Peyer's patch (tissue), 4 donors: ENCODE data around the gene RAP1GAP. TPM values are rescaled to one million over a fixed set of nuclear protein-coding genes. Genes with fewer than 3 reads are reported as not detected.

Source experiments
- DNase-seq, 3 donors: peaks; one replicate each; pipeline ENCODE4 v3.0.0-alpha.2; 2017 to 2019
- H3K27ac ChIP-seq, 4 donors: fragments of 200-600 bp; sonication (generic); one replicate each; pipeline ENCODE4 v1.5.1; 2016 to 2019
- H3K27me3 ChIP-seq, 2 donors: fragments of 200-600 bp; sonication (generic); one replicate each; pipeline ENCODE4 v1.5.1; 2019
- H3K36me3 ChIP-seq, 3 donors: fragments of 200-600 bp; sonication (generic); one replicate each; pipeline ENCODE4 v1.5.1; 2016 to 2019
- H3K4me1 ChIP-seq, 4 donors: fragments of 200-600 bp; sonication (generic); one replicate each; pipeline ENCODE4 v1.5.1; 2016 to 2019
- H3K4me3 ChIP-seq, 4 donors: fragments of 200-600 bp; sonication (generic); 1 replicate in 3 of 4; 2 replicates in 1 of 4; pipeline ENCODE4 v1.5.1; 2016 to 2019; ENCODE audit warnings: mild to moderate bottlenecking in 1 of 4
- H3K9me3 ChIP-seq, 4 donors: fragments of 200-600 bp; sonication (generic); one replicate each; pipeline ENCODE4 v1.5.1; 2016 to 2019; ENCODE audit warnings: mild to moderate bottlenecking in 1 of 4
- CTCF ChIP-seq, 6 experiments: fragments of 450-650 bp in 4 of 6; fragments of 200-600 bp in 2 of 6; sonication (generic) in 1 of 6; IDR thresholded peaks; one replicate each; pipeline ENCODE4 v1.5.1; 2017 to 2019; ENCODE audit warnings: antibody characterized with exemption in 6 of 6, mild to moderate bottlenecking in 3 of 6, moderate library complexity in 1 of 6
- POLR2A ChIP-seq, 2 donors: fragments of 450-650 bp; IDR thresholded peaks; one replicate each; pipeline ENCODE4 v1.5.1; 2017; ENCODE audit warnings: antibody characterized with exemption in 2 of 2, mild to moderate bottlenecking in 2 of 2, moderate library complexity in 2 of 2
- total RNA-seq, 4 donors: library from RNA; depleted of rRNA; stranded (reverse); fragments of >200 nt; gene quantifications; one replicate each; pipeline ENCODE4 v1.1.0, GENCODE V29; 2016

RAP1GAP gene
- total RNA-seq, 4 donors from 2014 or later, result 32.2 to 65.3 (median 57.0) TPM

DNA sequence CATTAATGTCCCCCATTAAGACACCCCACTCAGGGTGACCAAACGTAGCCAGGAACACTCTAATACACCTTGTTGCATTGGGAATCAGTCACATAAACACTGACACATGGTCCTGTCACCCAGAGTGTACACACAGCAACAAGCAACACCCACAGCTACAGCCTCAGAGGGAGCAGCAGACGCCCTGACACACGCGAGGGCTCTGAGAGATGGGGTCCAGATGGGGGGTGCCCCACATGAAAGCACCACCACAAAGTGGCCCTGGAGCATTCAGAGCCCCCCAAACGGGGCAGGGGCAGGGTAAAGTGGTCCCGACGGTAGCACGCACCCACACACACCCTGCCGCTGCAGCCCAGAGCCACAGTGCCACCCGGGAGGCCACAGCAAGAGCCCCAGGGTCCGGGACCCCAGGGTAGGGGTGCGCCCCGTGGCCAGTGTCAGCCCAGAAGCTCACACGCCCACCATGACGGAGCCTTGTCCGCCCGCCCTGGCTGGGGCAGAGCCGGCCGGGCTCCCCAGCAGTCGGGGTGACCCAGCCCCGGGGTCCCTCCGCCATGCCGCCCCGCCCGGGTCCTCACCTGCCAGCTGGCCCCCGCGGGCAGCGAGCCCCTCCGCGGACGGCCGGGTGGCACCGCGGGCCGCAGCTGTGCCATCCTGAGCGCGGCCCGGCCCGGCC lies 47.3 kb downstream of the RAP1GAP start:
- peak overlapping the region in 1 of 4 donors; percentile 59 for H3K27ac ChIP-seq
- no peak for DNase-seq
- TF ChIP-seq POLR2A (IDR thresholded peaks at IDR 0.05) (no peak), CTCF (IDR thresholded peaks at IDR 0.05) (no peak)
- no peaks in the 10 kb centered on the region for H3K9me3 ChIP-seq
- no peaks in the 10 kb centered on the region for H3K27me3 ChIP-seq
- H3K4me3 ChIP-seq, result peak overlapping the region; percentile 8 to 64 (median 42)
- H3K36me3 ChIP-seq, result no peaks in the 10 kb centered on the region
- H3K4me1 ChIP-seq, result peaks cover 0 to 7% (median 0%) of the 10 kb centered on the region in 4 donors

GRCh38 chr1:21621051-21621450 lies 48.1 kb downstream of the RAP1GAP start:
- Histone ChIP-seq H3K4me3 (peak overlapping the region in 2 of 4 donors; percentile 53 to 64), H3K27me3 (no peaks in the 10 kb centered on the region), H3K36me3 (no peaks in the 10 kb centered on the region), H3K4me1 (peaks cover 0 to 7% (median 0%) of the 10 kb centered on the region in 4 donors), H3K9me3 (no peaks in the 10 kb centered on the region), H3K27ac (no peak overlapping the region)
- no peak for DNase-seq
- no peak for TF ChIP-seq POLR2A (IDR thresholded peaks at IDR 0.05)
- no peak for TF ChIP-seq CTCF (IDR thresholded peaks at IDR 0.05)

- Histone ChIP-seq H3K4me3 (peak overlapping the region in 2 of 4 donors; percentile 53 to 64), H3K36me3 (no peaks in the 10 kb centered on the region), H3K9me3 (no peaks in the 10 kb centered on the region), H3K4me1 (peaks cover 0 to 8% (median 0%) of the 10 kb centered on the region in 4 donors), H3K27ac (no peak overlapping the region), H3K27me3 (no peaks in the 10 kb centered on the region)
- no peak for TF ChIP-seq POLR2A (IDR thresholded peaks at IDR 0.05)
- no peak for TF ChIP-seq CTCF (IDR thresholded peaks at IDR 0.05)
- no peak for DNase-seq
These were observed 48.7 kb downstream of the RAP1GAP start for GRCh38 chr1:21620496-21620895.

DNA sequence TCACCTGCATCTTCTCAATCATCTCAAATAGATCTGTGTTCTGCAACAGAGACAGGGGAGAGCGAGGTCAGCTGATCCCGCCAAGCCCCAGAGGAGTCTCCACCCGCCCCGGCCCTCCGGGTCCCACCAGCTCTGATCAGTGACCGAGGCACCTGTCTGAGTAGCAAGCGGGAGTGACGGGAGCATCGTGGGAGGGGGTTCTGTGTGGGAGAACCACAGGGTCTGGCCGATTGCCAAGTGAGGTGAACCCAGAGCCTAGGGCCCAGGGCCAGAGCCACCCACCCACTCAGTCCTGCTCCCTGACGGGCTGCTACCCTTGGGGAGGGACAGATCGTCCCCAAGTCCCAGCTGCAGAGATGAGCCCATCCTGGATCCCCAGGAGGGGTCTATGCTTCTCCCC lies 49.1 kb downstream of the RAP1GAP start:
- no peak overlapping the region for H3K27ac ChIP-seq
- peaks cover 0 to 12% (median 0%) of the 10 kb centered on the region in 4 donors for H3K4me1 ChIP-seq
- no peaks in the 10 kb centered on the region for H3K27me3 ChIP-seq
- no peak for DNase-seq
- no peaks in the 10 kb centered on the region for H3K36me3 ChIP-seq
- TF ChIP-seq POLR2A (IDR thresholded peaks at IDR 0.05), result no peak
- no peak for TF ChIP-seq CTCF (IDR thresholded peaks at IDR 0.05)
- H3K4me3 ChIP-seq, result peak overlapping the region in 2 of 4 donors; percentile 53 to 64
- no peaks in the 10 kb centered on the region for H3K9me3 ChIP-seq

GRCh38 chr1:21619375-21619947 lies 49.7 kb downstream of the RAP1GAP start:
- H3K9me3 ChIP-seq, result no peaks in the 10 kb centered on the region
- H3K4me1 ChIP-seq, result peaks cover 0 to 18% (median 0%) of the 10 kb centered on the region in 4 donors
- H3K4me3 ChIP-seq, result peak overlapping the region in 1 of 4 donors; percentile 53
- no peak for TF ChIP-seq POLR2A (IDR thresholded peaks at IDR 0.05)
- TF ChIP-seq CTCF (IDR thresholded peaks at IDR 0.05), result no peak
- H3K27ac ChIP-seq, result no peak overlapping the region
- DNase-seq, result no peak
- H3K36me3 ChIP-seq, result no peaks in the 10 kb centered on the region
- H3K27me3 ChIP-seq, result no peaks in the 10 kb centered on the region
